Endothelial cell of umbilical vein (primary cell): Measurements from ENCODE around the gene A3GALT2. TPM values are rescaled to one million over a fixed set of nuclear protein-coding genes. Genes with fewer than 3 reads are reported as not detected.

ENCODE experiments used
- BruUV-seq: library from RNA; stranded (reverse); fragments of 400-500 nt; replicated peaks from 2 replicates; lab custom pipeline; 2021; lab: Mats Ljungman, UMichigan
- CTCF ChIA-PET: fragments of 300-600, 350-600 bp; sonication (Branson Sonifier 250); formaldehyde crosslinking; loops from one replicate; lab custom pipeline; 2021; ENCODE audit warnings: antibody characterized with exemption, inconsistent platforms; lab: Charles Lee
- POLR2A ChIA-PET: fragments of 300-600, 350-600 bp; sonication (Branson Sonifier 250); formaldehyde crosslinking; loops from one replicate; lab custom pipeline; 2021; ENCODE audit warnings: antibody characterized with exemption, inconsistent platforms; lab: Charles Lee
- DNase-seq: peaks from one replicate; pipeline ENCODE4 v3.0.0-alpha.2; 2011; ENCODE audit warnings: low read depth, low spot score
- FAIRE-seq: peaks from 2 replicates; lab custom pipeline; 2011; peaks lifted over from hg19 to GRCh38; lab: Jason Lieb, UNC
- H2AFZ ChIP-seq: 2 replicates; pipeline ENCODE4 v1.6.0; 2012; ENCODE audit warnings: low read depth, low read length, control low read depth, inconsistent platforms
- H3K27ac ChIP-seq: 2 replicates; pipeline ENCODE4 v1.5.1; 2011; ENCODE audit warnings: low read depth, mild to moderate bottlenecking, control low read depth, low read length, moderate library complexity; ENCODE audit not compliant: insufficient read depth
- H3K27me3 ChIP-seq, 2 experiments: 2 replicates each; pipeline versions ENCODE4 v1.6.0 to v1.6.1; 2011; ENCODE audit warnings: low read length in 2 of 2, mixed read lengths in 1 of 2; ENCODE audit not compliant: control insufficient read depth in 2 of 2, insufficient read depth in 2 of 2
- H3K36me3 ChIP-seq, 2 experiments: 2 replicates in 1 of 2; 3 replicates in 1 of 2; pipeline ENCODE4 v1.5.1; 2011; ENCODE audit warnings: low read length in 2 of 2, mild to moderate bottlenecking in 1 of 2, moderate library complexity in 1 of 2; ENCODE audit not compliant: control insufficient read depth in 2 of 2, insufficient read depth in 2 of 2; ENCODE audit errors: extremely low read depth in 1 of 2
- H3K4me1 ChIP-seq: 3 replicates; pipeline ENCODE4 v1.5.1; 2011; ENCODE audit warnings: mild to moderate bottlenecking, low read length; ENCODE audit not compliant: control insufficient read depth, insufficient read depth; ENCODE audit errors: extremely low read depth
- H3K4me2 ChIP-seq: 2 replicates; pipeline ENCODE4 v1.6.1; 2011; ENCODE audit warnings: low read length, control low read depth, mixed read lengths; ENCODE audit not compliant: insufficient read depth
- H3K4me3 ChIP-seq, 3 experiments: fragments of 200-600 bp in 1 of 3; sonication (generic), shearing (Covaris generic) in 1 of 3; replicated peaks in 1 of 3; 2 replicates each; pipeline ENCODE4 v1.5.1; 2011 to 2016; ENCODE audit warnings: control low read depth in 3 of 3, low read length in 3 of 3, mild to moderate bottlenecking in 2 of 3, inconsistent platforms in 1 of 3, low read depth in 1 of 3, moderate library complexity in 1 of 3; ENCODE audit not compliant: insufficient read depth in 1 of 3
- H3K79me2 ChIP-seq: 2 replicates; pipeline ENCODE4 v1.6.0; 2012; ENCODE audit warnings: low read length, inconsistent platforms; ENCODE audit not compliant: control insufficient read depth, insufficient read depth
- H3K9ac ChIP-seq: replicated peaks from 2 replicates; pipeline ENCODE3; 2011; ENCODE audit warnings: low read length, control low read depth; ENCODE audit not compliant: insufficient read depth; ENCODE audit errors: extremely low read depth
- H3K9me1 ChIP-seq: replicated peaks from 3 replicates; pipeline ENCODE4 v1.6.0; 2011; ENCODE audit warnings: mild to moderate bottlenecking, low read length; ENCODE audit not compliant: control insufficient read depth, insufficient read depth; ENCODE audit errors: extremely low read depth
- H3K9me3 ChIP-seq: replicated peaks from 2 replicates; pipeline ENCODE4 v1.5.1; 2012; ENCODE audit warnings: low read length, inconsistent platforms; ENCODE audit not compliant: control insufficient read depth, insufficient read depth
- H4K20me1 ChIP-seq: replicated peaks from 2 replicates; pipeline ENCODE3; 2011; ENCODE audit warnings: mild to moderate bottlenecking, low read length; ENCODE audit not compliant: control insufficient read depth, insufficient read depth; ENCODE audit errors: extremely low read depth
- EZH2 ChIP-seq: IDR thresholded peaks from 2 replicates; pipeline ENCODE4 v1.6.1; 2012; ENCODE audit warnings: borderline replicate concordance, low read depth, mild to moderate bottlenecking, moderate library complexity, low read length, inconsistent platforms; ENCODE audit not compliant: severe bottlenecking
- FOS ChIP-seq: IDR thresholded peaks from 2 replicates; pipeline ENCODE4 v1.6.1; 2011; ENCODE audit warnings: mild to moderate bottlenecking, low read length, moderate library complexity, borderline replicate concordance; ENCODE audit not compliant: insufficient read depth
- GATA2 ChIP-seq: IDR thresholded peaks from 2 replicates; pipeline ENCODE4 v1.7.0; 2011; ENCODE audit warnings: low read depth, mild to moderate bottlenecking, moderate library complexity, mixed read lengths, low read length; ENCODE audit not compliant: insufficient read length, insufficient read depth
- JUN ChIP-seq: IDR thresholded peaks from 2 replicates; pipeline ENCODE4 v1.6.1; 2011; ENCODE audit warnings: borderline replicate concordance, low read depth; ENCODE audit not compliant: insufficient read length, insufficient read depth
- MYC ChIP-seq: IDR thresholded peaks from one replicate; pipeline ENCODE4 v1.6.1; 2011; ENCODE audit warnings: mild to moderate bottlenecking, low read depth, low read length
- POLR2A ChIP-seq: IDR thresholded peaks from 2 replicates; pipeline ENCODE4 v1.6.1; 2012; ENCODE audit warnings: low read depth, mild to moderate bottlenecking, control low read depth, low read length
- POLR2AphosphoS5 ChIP-seq: IDR thresholded peaks from 2 replicates; pipeline ENCODE4 v1.6.1; 2012; ENCODE audit warnings: low read depth, mild to moderate bottlenecking, control low read depth, low read length, moderate library complexity; ENCODE audit not compliant: insufficient read depth
- dilution Hi-C: fragments of 300-500 bp; cut with MboI; formaldehyde crosslinking; loops from one replicate; pipeline ENCODE4 v1.15.0; 2019; ENCODE audit warnings: low sequenced_read_pairs; ENCODE audit not compliant: extremely low pct_ligation_motif_present
- intact Hi-C: fragments of 100-400 bp; cut with micrococcal nuclease; formaldehyde crosslinking; loops from one replicate; pipeline ENCODE4 v1.10.0; 2022
- polyA plus RNA-seq, 4 experiments: library from polyadenylated mRNA; depleted of rRNA in 3 of 4; stranded (reverse) in 3 of 4; unstranded in 1 of 4; fragments of >200 nt; gene quantifications; 2 replicates each; pipeline versions ENCODE4 v1.2.1 to v1.2.3, GENCODE V29; 2011 to 2012; ENCODE audit warnings: missing spikeins in 1 of 4
- total RNA-seq: library from RNA; stranded (reverse); gene quantifications from 2 replicates; pipeline ENCODE4 v1.2.3, GENCODE V29; 2021
- TF ChIP-seq, protein P1 (sequence below), 2 donors: IDR thresholded peaks; 1 replicate in 1 of 2; 2 replicates in 1 of 2; pipeline ENCODE4 v1.5.1; 2011; ENCODE audit warnings: low read length in 2 of 2, mild to moderate bottlenecking in 2 of 2, moderate library complexity in 2 of 2, control low read depth in 1 of 2, inconsistent platforms in 1 of 2, low read depth in 1 of 2; ENCODE audit not compliant: insufficient read depth in 1 of 2; ENCODE audit errors: extremely low read depth in 1 of 2
- TF ChIP-seq, protein P2 (sequence below): IDR thresholded peaks from 2 replicates; pipeline ENCODE4 v1.6.1; 2011; ENCODE audit not compliant: insufficient read depth, insufficient read length

A3GALT2 gene
- total and polyA plus RNA-seq, 2 donors (not counting 3 experiments of a cell fraction or from before 2014, with no cell fraction given), result not detected

GRCh38 chr1:33337441-33337840 is 16.5 kb upstream of the A3GALT2 start:
- Histone ChIP-seq H3K36me3 (peaks cover 4 to 8% of the 10 kb centered on the region in 2 experiments), H3K4me2 (no peak overlapping the region)
- CTCF ChIA-PET, result interaction anchor here (1.4 to 2.7 kb wide), 4 partner anchors 9 to 42 kb away, joined by 3 to 15 read pairs (median 6); no protein-coding TSS in a partner anchor

More at GRCh38 chr1:33337441-33337840, 16.5 kb upstream of the A3GALT2 start:
- no peak for FAIRE-seq
- BruUV-seq, result no TSS peak
- H3K9ac ChIP-seq, result no peak overlapping the region
- H2AFZ ChIP-seq, result no peak overlapping the region
- H3K4me1 ChIP-seq, result peaks cover 58% of the 10 kb centered on the region
- TF ChIP-seq FOS, result no peak
- TF ChIP-seq, protein P1, sequence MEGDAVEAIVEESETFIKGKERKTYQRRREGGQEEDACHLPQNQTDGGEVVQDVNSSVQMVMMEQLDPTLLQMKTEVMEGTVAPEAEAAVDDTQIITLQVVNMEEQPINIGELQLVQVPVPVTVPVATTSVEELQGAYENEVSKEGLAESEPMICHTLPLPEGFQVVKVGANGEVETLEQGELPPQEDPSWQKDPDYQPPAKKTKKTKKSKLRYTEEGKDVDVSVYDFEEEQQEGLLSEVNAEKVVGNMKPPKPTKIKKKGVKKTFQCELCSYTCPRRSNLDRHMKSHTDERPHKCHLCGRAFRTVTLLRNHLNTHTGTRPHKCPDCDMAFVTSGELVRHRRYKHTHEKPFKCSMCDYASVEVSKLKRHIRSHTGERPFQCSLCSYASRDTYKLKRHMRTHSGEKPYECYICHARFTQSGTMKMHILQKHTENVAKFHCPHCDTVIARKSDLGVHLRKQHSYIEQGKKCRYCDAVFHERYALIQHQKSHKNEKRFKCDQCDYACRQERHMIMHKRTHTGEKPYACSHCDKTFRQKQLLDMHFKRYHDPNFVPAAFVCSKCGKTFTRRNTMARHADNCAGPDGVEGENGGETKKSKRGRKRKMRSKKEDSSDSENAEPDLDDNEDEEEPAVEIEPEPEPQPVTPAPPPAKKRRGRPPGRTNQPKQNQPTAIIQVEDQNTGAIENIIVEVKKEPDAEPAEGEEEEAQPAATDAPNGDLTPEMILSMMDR (IDR thresholded peaks at IDR 0.05; ENCODE audit: extremely low read depth in 1 of 2, insufficient read depth in 1 of 2, low read depth in 1 of 2, low read length in 2 of 2), result no peak
- TF ChIP-seq, protein P2, sequence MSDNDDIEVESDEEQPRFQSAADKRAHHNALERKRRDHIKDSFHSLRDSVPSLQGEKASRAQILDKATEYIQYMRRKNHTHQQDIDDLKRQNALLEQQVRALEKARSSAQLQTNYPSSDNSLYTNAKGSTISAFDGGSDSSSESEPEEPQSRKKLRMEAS, result no peak
- no peak for TF ChIP-seq POLR2A
- TF ChIP-seq GATA2, result no peak
- no peak for TF ChIP-seq JUN
- TF ChIP-seq EZH2, result no peak
- TF ChIP-seq MYC, result no peak
- TF ChIP-seq POLR2AphosphoS5, result no peak
- no peaks in the 10 kb centered on the region for H3K9me1 ChIP-seq
- H3K9me3 ChIP-seq, result no peaks in the 10 kb centered on the region
- H3K4me3 ChIP-seq, result no peak overlapping the region
- peaks cover 96% of the 10 kb centered on the region for H3K79me2 ChIP-seq
- H3K27ac ChIP-seq, result no peak overlapping the region
- H3K27me3 ChIP-seq, result no peaks in the 10 kb centered on the region
- DNase-seq, result no peak
- dilution Hi-C loops (no loop called here), intact Hi-C loops (no loop called here)
- POLR2A ChIA-PET, result no interaction called here
- H4K20me1 ChIP-seq, result peaks cover 6% of the 10 kb centered on the region
